ENCODE results near the gene CASK. TPM values are rescaled to one million over a fixed set of nuclear protein-coding genes. Genes with fewer than 3 reads are reported as not detected.

The CASK gene
- total RNA-seq, 1 donor from 2014 or later = 30.2 TPM

DNA sequence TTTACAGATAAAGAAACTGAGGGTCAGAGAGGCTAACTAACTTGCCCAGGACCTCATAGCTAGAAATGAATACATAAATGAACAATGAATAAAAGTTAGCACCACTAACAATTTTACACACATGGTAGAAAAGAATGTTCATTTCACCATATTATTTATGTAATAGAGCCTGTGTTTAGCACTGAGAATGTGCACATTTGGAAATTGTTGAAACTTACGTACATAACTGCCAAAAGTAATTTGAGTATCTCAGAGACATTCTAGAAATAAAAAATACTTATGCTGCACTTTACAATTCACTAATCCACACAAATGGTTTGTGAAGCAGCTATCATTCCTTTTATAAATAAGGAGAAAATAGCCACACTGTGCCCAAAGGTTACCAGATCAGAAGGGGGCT, 9.9 kb downstream of the CASK start:
- no peak for DNase-seq (ENCODE audit: low spot score)

DNA sequence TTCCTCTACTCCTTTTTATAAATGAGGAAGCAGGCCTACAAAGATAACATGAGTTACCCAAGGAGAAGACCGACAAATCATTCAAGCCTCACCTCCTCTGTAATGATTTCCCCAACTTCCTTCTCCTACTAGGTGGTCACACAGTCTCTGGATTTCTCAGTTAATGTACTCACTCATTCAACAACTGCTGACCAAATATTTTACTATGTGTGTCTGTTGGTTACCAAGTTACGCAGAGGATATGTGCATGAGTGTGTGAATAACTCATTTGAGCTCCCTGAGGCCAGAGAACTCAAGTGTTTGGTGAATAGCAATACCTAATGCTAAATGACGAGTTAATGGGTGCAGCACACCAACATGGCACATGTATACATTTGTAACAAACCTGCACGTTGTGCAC, 10.4 kb downstream of the CASK start:
- no peak for DNase-seq (ENCODE audit: low spot score)

DNA sequence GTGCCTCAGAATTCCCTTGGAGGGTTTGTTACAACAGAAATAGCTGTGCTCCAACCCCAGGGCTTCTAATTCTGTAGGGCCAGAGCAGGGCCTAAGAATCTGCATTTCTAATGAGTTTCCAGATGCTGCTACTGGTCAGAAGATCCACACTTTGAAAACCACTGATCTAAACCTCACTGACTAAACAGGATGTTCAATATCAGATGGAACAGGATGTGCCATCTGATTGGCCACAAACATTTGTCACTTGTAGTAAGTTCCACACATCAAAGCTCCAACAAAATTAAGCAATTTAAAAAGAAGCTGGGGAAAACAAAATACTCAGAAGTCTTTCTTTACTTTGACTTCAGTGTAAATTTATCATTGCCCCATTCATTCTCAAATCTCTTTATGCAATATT, 14.3 kb downstream of the CASK start:
- no peak for DNase-seq (ENCODE audit: low spot score)

DNA sequence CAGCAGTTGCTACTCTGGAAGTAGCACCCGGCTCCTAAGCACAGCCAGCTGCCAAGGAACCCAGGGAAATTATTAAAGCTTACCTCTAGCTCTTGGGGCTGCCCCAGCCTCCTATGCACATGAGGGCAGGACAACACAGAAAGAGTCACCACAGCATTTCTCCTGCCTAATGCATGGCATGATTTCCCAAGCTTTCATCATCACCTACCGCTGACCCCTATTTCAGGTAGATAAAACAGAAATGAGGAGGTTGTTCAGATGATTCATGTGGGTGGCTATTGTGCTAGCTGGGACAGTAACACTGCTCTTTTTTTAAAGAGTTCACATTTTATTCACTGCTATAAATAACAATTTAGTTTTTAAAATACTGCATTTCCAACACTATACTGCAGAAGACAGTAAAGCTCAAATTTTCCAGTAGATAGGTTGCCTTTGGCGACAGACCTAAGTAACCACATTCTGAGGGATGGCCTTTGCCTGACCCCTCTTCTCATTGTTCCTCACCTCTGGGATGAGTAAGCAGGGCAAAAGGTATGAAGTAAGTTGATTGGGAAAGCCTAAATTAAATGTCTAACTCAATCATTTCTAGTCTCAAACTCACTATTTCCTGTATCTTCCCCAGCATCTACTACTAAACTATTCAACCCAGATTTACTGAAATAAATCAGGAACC, 16.7 kb downstream of the CASK start:
- no peak for DNase-seq (ENCODE audit: low spot score)

DNA sequence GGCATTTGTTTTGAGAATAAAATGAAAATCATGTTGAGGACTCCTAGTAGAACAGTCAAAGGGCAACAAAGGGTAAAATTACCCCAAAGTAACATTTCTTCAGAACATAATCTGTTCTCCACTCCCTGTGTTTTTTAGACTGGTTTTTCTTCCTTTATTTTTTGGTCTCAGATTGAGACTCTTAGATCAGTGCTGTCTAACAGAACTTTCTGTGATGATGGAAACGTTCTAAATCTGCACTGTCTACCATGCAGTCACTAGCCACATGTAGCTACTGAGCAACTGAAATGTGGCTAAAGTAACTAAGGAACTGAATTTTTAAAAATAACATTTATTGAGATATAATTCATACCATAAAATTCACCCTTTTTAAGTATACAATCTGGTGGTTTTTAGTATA, 19.8 kb downstream of the CASK start:
- no peak for DNase-seq (ENCODE audit: low spot score)

DNA sequence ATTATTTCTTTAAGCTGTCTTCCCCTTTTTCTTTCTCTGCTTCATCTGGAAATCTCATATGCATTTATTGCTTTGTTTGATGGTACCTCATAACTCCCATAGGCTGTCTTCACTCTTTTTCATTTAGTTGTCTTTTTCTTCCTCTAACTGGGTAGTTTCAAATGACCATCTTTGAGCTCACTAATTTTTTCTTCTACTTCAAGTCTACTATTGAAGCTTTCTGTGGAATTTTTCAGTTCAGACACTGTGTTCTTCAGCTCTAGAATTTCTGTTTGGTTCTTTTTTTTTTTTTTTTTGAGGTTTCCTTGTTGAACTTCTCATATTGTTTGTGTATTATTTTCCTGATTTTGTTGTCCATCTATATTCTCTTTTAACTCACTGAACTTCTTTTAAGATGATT, 23.0 kb downstream of the CASK start:
- no peak for DNase-seq (ENCODE audit: low spot score)

DNA sequence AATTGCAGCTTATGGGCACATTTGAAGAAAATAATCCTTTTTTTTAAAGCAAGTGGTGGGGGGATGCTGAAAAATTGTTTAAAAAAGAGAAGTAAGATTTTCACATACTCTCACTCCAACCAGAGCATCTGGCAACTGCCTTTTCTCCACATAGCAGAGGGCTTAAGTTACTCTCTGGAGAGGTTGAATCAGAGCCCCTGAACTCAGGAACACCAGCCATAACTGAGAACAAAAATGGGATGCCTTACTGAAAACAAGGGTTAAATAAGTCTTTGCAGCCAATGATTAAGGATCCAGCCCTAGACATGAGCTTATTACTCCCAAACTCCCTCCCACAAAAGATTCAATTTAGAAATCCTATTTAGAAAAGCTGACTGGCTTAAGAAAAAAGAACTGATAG, 27.5 kb downstream of the CASK start:
- DNase-seq (ENCODE audit: low spot score) = no peak

DNA sequence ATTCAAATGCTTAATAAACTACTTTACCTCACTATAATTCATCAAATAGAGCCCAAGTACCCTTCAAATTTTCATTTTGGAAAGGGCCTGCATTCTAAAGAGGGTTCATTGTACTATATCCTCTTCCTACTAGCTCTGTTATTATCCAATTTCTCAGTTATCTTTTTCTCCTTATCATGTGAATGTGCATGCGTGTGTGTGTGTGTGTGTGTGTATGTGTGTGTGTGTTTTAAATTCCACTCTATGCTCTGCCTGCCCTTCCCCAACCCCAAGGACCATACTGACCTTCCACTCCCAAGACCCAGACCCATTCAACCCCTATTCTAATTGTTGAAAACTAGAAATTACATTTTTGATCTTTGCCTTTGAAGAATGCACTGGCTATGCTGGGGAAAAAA, 33.3 kb downstream of the CASK start:
- no peak for DNase-seq (ENCODE audit: low spot score)

DNA sequence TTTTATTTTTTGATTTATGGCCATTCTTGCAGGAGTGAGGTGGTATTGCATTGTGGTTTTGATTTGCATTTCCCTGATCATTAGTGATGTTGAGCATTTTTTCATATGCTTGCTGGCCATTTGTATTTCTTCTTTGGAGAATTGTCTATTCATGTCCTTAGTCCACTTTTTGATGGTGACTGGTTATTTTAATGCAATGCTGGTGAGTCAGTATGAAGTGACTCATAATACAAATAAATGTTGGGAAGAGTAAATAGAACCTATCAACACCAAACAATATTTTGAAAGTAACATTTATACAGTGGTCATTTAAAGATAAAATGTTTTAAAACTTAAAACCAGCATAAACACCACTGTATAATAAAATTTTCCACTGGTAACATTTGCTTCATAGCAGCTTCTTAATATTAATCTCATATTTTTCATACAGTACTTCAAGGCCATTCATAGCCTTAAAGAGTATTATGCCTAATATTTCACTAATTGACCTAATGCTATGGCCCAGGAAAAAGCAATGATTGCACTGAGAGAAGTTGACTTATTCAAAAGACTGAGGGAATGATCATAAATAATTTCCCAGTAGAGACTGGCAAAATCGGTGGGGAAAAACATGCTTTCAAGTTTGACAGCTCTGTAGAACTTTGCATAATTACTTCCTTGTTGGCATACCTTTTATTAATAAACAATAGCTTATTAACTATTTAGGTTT, 33.9 kb downstream of the CASK start:
- no peak for DNase-seq (ENCODE audit: low spot score)

DNA sequence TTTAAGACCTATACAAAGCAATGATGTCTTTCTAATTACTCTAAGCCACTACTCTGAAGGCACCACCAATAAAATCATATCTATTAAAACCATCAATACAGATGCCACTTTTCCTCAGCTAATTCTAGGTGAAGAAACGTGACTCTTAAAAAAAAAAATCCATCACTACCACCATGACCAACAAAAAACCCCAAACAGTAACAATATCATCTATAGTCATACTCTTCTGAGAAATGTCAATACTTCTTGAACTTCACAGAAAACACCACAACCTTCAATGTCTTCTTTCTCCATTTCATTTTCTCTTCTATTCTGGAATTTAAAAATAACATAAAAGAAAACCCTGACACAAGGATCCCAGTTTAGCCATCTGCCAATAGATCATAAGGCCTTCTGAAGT, 35.7 kb downstream of the CASK start:
- DNase-seq (ENCODE audit: low spot score) = no peak

DNA sequence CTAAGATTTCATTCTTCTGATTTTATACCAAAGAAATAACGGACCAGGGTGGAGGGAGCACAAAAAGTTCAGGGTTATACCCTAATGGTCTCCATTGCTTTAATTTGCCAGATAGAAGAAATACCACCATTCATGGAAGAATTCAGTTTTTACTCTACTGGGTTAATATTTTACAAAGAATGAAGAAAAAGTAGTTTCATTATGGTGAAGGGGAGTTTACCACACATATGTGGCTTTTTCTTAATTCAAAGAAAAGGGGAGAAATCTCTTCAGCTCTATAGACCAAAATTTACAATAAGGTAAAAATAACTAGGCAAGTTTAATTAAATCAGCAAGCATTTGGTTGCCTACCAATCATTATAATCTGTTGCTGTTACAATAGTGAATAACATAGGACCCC, 37.6 kb downstream of the CASK start:
- no peak for DNase-seq (ENCODE audit: low spot score)

DNA sequence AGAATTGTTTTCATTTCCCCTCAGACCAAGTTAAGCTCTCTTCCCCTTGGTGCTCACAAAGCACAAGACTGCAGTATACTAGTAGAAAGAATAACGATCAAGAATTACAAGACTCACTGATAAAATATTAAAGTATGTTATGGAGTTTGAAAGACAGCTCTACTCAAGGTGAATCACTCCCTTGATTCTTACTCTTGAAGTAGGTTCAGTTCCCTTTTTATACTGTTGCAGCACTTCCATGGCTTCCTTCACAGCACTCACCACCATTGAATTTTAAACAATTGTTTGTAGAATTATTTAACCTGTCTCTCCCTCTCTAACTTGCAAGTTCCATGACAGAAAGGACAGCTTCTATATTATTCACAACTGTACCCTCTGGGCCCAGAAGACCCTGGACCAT, 42.2 kb downstream of the CASK start:
- DNase-seq (ENCODE audit: low spot score) = no peak

DNA sequence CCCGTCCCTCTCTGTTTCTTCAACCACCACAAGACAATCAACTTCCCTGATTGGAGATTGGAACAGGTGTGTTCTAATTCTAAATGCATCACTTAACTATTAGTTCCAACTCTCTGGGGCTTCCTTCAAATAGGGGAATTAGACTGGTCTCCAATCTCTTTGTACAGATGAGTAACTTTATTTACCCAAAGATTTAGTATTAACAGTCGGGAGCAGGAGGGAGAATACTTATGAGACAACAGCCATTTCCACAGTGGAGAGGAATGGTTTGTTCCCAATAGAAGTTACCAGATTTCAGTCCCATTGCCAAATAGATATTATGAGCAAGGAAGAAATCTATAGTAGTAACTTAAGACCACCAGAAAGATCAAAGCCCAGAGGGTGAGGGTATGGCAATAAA, 46.2 kb downstream of the CASK start:
- DNase-seq (ENCODE audit: low spot score) = no peak

DNA sequence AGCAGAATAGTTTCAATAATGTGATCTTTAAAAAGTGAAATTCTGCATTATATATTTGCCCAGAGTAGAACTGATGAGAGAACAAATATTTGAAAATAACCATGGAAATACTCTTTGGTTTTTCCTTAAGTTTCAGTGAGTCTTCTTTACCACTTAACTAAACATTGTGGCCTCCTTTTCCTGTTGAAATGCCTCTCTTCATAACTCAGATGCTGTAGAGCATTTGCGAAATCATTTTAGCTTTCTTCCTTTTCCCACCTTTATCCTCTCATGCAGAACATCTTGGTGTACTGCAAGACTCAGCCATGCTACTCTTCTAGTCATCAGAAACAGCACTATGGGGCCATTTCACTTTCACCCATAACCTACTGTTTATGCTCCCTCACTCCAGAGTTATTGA, 48.2 kb downstream of the CASK start:
- DNase-seq (ENCODE audit: low spot score) = no peak

DNA sequence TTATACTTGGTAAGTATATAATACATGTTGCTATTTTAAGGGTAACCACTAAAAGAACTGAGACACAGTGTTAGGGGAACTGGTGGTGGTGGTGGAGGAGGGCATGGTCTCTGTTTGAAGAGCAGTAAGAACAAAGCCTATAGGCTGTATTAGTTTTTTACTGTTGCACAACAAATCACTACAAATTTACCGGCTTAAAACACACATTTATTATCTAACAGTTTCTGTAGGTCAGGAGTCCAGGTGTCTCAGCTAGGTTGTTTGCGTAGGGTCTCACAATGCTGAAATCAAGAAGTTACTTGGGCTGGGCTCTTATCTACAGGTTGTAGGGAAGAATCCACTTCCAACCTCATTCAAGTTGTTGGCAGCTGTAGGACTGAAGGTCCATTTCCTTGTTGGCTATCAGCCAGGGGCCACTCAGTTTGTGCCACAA, 52.6 kb downstream of the CASK start:
- no peak for DNase-seq (ENCODE audit: low spot score)

DNA sequence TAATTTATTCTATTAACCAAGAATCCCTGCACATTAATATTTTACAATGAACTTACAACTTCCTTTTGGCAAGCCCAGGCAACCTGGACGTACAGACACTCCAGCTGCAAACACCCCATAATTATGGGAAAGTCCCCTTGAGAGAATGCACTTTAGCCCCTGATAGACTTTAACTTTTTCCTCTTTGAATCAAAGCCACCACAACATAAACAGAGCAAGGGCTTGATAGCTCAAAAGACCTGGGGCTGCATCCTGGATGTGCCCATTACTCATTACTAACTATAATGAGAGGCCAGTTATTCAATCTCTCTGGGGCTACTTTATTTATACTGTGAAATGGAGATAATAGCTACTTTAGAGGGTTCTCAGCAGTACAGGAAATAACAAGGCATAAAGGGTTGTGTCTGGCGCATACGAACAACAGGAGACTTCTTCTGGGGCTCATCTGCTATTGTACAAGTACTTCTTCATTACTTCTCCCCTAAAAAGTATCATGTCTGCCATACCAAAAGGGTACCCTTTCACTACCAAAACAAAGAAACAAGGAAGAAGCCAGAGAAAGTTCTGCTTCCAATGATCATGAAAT, 54.9 kb downstream of the CASK start:
- DNase-seq (ENCODE audit: low spot score) = no peak

DNA sequence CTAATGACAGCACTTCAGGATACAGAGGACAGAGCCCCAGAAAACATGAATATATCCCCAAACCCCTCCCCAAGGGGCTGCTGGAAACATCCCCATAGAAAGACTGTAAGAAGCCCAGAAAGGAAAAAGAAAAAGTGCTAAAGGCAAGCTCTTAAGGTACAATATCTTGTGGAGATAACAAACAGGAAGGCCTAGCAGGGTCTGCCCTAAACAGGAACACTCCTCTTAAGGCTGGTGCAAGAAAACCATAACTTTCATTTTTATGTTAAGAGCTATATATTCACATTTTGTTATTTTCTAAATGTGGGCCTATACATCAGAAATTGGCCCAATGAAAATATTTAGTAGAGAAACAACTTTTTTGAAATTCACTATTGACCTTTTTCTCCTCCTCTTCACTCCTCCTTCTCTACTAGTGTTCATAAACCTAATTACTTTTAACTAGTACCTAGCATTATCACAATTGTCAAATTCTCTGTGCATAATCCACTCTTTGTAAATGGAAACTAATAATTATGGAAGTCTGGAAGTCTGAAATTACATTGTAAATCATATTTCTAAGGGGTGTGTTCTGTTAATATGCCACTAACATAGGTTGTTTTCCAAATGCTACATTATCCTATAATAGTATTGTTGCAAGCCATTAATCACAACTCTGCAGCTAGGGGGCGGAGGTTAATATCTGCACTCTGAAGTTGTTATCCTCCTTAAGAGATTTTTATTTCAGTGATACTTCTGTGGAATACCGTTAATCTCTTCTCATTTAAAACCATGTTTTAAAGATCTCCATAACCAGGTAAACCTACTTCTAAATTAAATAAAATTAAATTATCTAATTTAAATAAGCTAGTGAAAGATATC, 59.8 kb downstream of the CASK start:
- DNase-seq (ENCODE audit: low spot score) = no peak

DNA sequence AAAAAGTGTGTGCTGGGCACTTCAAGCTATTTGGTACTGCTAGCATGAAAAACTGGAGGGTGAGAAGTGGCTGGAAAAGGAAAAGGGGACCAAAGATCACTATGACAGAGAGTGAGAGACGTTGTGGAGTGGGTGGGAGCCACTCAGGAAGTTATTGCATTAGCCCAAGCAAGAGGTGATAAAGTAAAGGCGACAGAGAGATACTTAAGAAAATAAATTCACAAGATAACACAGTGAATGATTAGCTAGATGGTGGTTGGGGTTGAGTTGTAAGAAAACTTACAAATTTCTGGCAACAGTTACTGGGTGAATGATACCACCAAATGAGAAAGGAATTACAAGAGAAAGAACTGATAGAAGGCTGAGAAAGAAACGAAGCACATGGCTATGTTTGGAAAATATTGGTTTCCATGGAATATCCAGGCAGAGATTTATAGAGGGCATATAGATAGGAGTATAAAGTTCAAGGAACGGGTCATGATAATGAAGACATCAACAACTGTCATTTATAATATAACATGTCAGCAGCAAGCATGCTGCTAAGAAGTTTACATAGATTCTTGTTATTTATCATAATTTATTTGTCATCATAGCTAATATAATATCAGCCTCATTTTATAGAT, 60.7 kb downstream of the CASK start:
- no peak for DNase-seq (ENCODE audit: low spot score)

DNA sequence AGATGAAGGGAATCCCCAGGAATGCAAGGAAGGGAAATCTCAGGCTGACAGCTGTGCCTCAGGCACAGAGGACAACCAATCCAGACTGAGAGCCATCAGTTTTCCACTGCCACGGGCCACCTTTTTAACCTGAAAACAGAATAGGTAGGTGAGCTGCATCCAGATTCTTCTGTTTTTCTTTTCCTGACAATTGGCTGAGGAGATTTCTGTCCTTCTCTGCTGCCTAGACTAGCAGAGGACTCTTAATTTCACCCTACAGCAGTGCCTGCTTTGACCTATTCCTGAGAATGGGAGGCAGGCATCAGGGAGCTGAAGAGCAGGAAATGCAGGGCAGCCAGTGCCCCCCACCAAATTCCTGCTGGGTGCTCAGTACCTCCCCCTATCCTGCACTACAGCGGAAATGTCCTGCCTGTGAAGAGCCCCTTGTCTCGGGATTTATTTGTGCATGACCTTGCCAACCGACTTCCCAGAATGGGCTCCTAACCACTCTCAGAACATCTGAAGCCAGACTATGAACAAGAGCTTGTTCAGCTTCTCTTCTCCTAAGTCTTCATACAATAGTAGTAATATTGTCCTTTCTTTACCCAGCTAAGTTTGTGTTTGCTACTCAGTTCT, 65.1 kb downstream of the CASK start:
- no peak for DNase-seq (ENCODE audit: low spot score)

DNA sequence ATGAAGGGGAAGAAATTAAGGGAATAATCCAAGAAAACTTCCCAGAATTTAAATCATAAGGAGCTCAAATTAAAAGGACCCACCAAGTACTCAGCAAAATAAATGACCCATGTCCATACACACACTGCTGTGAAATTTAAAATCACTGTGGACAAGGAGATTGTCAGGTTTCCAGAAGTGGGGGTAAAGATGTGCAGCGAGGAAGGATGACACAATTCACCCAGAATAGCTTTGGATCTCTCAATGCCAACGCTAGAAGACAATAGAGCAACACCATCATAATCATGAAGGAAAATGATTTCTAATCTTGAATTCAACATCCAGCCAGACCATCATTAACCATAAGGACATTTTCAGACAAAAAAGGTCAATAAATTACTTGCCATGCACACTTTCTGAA, 65.7 kb downstream of the CASK start:
- no peak for DNase-seq (ENCODE audit: low spot score)

DNA sequence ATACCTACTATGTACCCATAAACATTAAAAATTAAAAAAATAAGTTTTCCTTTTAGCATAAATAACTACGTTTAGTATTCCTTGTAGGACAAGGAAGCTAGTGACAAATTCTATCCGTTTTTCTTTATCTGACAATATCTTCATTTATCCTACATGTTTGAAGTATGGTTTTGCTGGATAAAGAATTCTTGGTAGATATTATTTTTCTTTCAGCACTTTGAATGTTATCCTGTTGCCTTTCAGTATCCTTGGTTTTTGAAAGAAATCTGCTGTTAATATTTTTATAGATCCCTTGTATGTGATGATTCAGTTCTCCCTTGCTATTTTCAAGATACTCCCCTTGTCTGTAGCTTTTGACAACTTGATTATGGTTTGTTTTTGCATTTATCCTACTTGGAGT, 76.6 kb downstream of the CASK start:
- DNase-seq (ENCODE audit: low spot score) = no peak

Data from mesenteric fat pad (tissue), 1 donor.